ENCODE measurements around the gene OR11A1.
"Not testable (repeated sequence)": the region's sequence is repeated elsewhere in the genome, so short reads cannot be mapped to it uniquely, and the experiment has no call there.

OR11A1 gene

GRCh38 chr6:29477923-29478450, 21.1 kb upstream of the OR11A1 start:
- DNase-seq, result no peak

GRCh38 chr6:29474996-29475395, 18.1 kb upstream of the OR11A1 start:
- DNase-seq, result no peak

GRCh38 chr6:29466241-29466640, 9.4 kb upstream of the OR11A1 start:
- DNase-seq, result no peak

GRCh38 chr6:29465801-29466200, 8.9 kb upstream of the OR11A1 start:
- no peak for DNase-seq

- no peak for DNase-seq
These were observed 8.4 kb upstream of the OR11A1 start for GRCh38 chr6:29465279-29465678.

GRCh38 chr6:29462022-29462421, 5.2 kb upstream of the OR11A1 start:
- DNase-seq, result no peak

GRCh38 chr6:29461021-29461814, 4.3 kb upstream of the OR11A1 start:
- no peak for DNase-seq

- no peak for DNase-seq
These were observed 5.2 kb downstream of the OR11A1 start for GRCh38 chr6:29451471-29452193.

- DNase-seq, result no peak
These were observed 9.2 kb downstream of the OR11A1 start for GRCh38 chr6:29447670-29448069.

GRCh38 chr6:29444031-29444430, 12.8 kb downstream of the OR11A1 start:
- not testable (repeated sequence) for DNase-seq

GRCh38 chr6:29442719-29443118, 14.2 kb downstream of the OR11A1 start:
- DNase-seq, result no peak

GRCh38 chr6:29439006-29439405, 17.9 kb downstream of the OR11A1 start, which contains the start of gene OR10C1:
Gene OR10C1, plus strand, starts transcription at chr6:29439306. Its CDS starts 710 bp downstream, at chr6:29440016.
- DNase-seq, result no peak

- DNase-seq, result not testable (repeated sequence)
These were observed 20.1 kb downstream of the OR11A1 start for GRCh38 chr6:29436730-29437129.

- DNase-seq, result no peak
These were observed 30.2 kb downstream of the OR11A1 start for GRCh38 chr6:29426654-29427053.

- no peak for DNase-seq
These were observed 31.8 kb downstream of the OR11A1 start for GRCh38 chr6:29425075-29425474.

GRCh38 chr6:29424575-29424974, 32.3 kb downstream of the OR11A1 start:
- DNase-seq, result no peak

- DNase-seq, result no peak
These were observed 32.7 kb downstream of the OR11A1 start for GRCh38 chr6:29424168-29424567.

- DNase-seq, result no peak
These were observed 37.4 kb downstream of the OR11A1 start for GRCh38 chr6:29419516-29419915.

- DNase-seq, result no peak
These were observed 42.3 kb downstream of the OR11A1 start, which contains the start of gene OR12D1 for GRCh38 chr6:29414588-29414987. Gene OR12D1, plus strand, starts transcription at chr6:29414928.

GRCh38 chr6:29403801-29404200, 53.1 kb downstream of the OR11A1 start:
- DNase-seq, result no peak

- DNase-seq, result no peak
These were observed 57.3 kb downstream of the OR11A1 start for GRCh38 chr6:29399525-29399924.

GRCh38 chr6:29395331-29395730, 61.5 kb downstream of the OR11A1 start, which contains the start of gene OR12D2:
Gene OR12D2, plus strand, starts transcription at chr6:29395631. Its CDS starts 1,069 bp downstream, at chr6:29396700.
- DNase-seq, result no peak

GRCh38 chr6:29388533-29388932, 68.3 kb downstream of the OR11A1 start:
- DNase-seq, result no peak

- DNase-seq, result no peak
These were observed 80.9 kb downstream of the OR11A1 start for GRCh38 chr6:29376003-29376402.
